Measurements from ENCODE around the gene PLCB4. TPM values are rescaled to one million over a fixed set of nuclear protein-coding genes. Genes with fewer than 3 reads are reported as not detected.

PLCB4 gene
- polyA plus RNA-seq, 1 donor, result 14.6 TPM

DNA sequence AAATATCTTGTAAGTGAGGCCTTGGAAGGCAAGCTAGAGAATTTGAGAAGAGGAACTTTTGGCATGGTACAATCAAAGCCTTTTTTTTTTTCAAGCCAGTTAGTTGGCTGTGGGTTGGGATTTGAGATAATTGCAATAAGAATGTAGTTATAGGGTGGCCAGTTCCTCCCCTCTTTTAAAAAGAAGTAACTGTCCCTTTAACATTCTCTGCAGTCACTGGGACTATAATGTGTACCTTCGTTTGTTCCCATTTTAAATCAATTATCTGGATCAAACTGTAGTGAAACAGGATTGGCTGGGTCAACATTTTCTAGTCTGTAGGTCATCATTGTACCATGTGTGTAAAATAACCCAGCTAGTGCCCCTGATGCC is 233.2 kb downstream of the PLCB4 start:
- Histone ChIP-seq H3K4me3 (ENCODE audit: low read length) (no peak overlapping the region), H3K4me1 (ENCODE audit: control insufficient read depth, insufficient read depth, low read length) (no peaks in the 10 kb centered on the region), H3K36me3 (ENCODE audit: control insufficient read depth, insufficient read depth, low read length) (no peaks in the 10 kb centered on the region), H3K9me3 (ENCODE audit: control insufficient read depth, low read depth, low read length) (no peaks in the 10 kb centered on the region), H3K27ac (ENCODE audit: low read length) (no peak overlapping the region), H3K27me3 (ENCODE audit: control insufficient read depth, insufficient read depth, low read length) (no peaks in the 10 kb centered on the region)
- no CpG with 5 or more reads among the region's 1 CpG for WGBS (ENCODE audit: insufficient coverage, low lambda C conversion rate)
- DNase-seq, result no peak

DNA sequence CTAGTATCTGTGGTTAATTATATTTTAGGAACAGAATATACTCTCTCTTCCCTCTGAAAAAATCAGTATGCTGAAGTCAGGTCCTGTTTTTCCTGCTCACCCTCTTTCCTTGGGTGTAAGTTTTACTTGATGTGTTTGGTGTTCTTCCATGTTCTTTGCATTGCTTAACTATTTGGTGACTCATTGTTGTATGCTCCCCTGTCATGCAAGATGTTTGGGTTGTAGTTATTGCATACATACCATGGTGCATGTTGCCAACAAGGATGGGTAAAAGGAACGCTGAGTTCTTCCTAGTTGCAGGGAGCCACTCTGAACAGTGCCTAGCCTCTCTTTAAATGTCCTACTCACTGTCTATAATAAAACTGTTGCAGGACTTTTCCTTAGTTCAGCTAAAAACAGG is 237.6 kb downstream of the PLCB4 start:
- H3K27ac ChIP-seq (ENCODE audit: low read length), result no peak overlapping the region
- no peaks in the 10 kb centered on the region for H3K36me3 ChIP-seq (ENCODE audit: control insufficient read depth, insufficient read depth, low read length)
- H3K4me1 ChIP-seq (ENCODE audit: control insufficient read depth, insufficient read depth, low read length), result no peaks in the 10 kb centered on the region
- no CpG with 5 or more reads among the region's 1 CpG for WGBS (ENCODE audit: insufficient coverage, low lambda C conversion rate)
- H3K27me3 ChIP-seq (ENCODE audit: control insufficient read depth, insufficient read depth, low read length), result no peaks in the 10 kb centered on the region
- no peaks in the 10 kb centered on the region for H3K9me3 ChIP-seq (ENCODE audit: control insufficient read depth, low read depth, low read length)
- no peak for DNase-seq
- no peak overlapping the region for H3K4me3 ChIP-seq (ENCODE audit: low read length)

DNA sequence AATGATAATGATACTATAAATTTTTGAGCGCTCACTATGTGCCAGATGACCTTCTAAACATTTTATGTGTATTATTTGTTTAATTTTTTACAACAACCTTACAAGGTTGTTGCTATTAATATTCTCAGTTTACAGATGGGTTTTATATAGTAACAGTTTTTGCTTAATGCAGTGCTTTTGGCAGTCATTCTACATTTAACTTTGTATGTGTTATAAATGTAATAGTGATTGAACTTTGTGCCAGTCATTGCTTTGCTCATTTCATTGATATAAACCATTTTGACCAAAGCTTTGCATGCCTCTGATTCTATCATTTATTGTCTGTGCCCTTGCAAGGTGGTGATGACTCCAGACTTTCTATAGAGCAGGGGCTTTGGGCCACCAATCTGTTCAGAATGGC is 239.2 kb downstream of the PLCB4 start:
- no CpG with 5 or more reads among the region's 1 CpG for WGBS (ENCODE audit: insufficient coverage, low lambda C conversion rate)
- DNase-seq, result no peak
- no peaks in the 10 kb centered on the region for H3K9me3 ChIP-seq (ENCODE audit: control insufficient read depth, low read depth, low read length)
- H3K27me3 ChIP-seq (ENCODE audit: control insufficient read depth, insufficient read depth, low read length), result no peaks in the 10 kb centered on the region
- no peak overlapping the region for H3K4me3 ChIP-seq (ENCODE audit: low read length)
- no peaks in the 10 kb centered on the region for H3K4me1 ChIP-seq (ENCODE audit: control insufficient read depth, insufficient read depth, low read length)
- H3K36me3 ChIP-seq (ENCODE audit: control insufficient read depth, insufficient read depth, low read length), result no peaks in the 10 kb centered on the region
- no peak overlapping the region for H3K27ac ChIP-seq (ENCODE audit: low read length)

DNA sequence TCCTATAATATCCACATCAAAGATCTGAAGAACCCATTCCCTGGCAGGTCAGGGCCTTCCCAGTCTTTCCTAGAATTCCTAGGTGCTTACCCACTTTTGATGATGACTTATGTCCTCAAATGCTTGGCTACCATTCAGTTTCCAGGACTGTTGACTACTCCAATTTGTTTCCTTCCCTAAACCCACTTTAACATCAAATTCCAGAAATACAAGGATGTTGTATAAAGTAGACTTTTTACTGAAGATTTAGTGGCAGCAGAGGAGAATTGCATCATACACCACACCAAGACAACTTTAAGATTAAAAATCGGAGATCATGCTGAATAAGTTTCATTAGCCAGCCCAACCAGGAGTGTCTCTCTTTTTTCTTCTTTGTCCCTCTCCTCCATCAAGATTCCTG is 242.2 kb downstream of the PLCB4 start:
- Histone ChIP-seq H3K4me3 (ENCODE audit: low read length) (no peak overlapping the region), H3K4me1 (ENCODE audit: control insufficient read depth, insufficient read depth, low read length) (no peaks in the 10 kb centered on the region), H3K36me3 (ENCODE audit: control insufficient read depth, insufficient read depth, low read length) (peaks cover 2% of the 10 kb centered on the region), H3K27ac (ENCODE audit: low read length) (no peak overlapping the region), H3K27me3 (ENCODE audit: control insufficient read depth, insufficient read depth, low read length) (no peaks in the 10 kb centered on the region), H3K9me3 (ENCODE audit: control insufficient read depth, low read depth, low read length) (peaks cover 6% of the 10 kb centered on the region)
- no CpG with 5 or more reads among the region's 1 CpG for WGBS (ENCODE audit: insufficient coverage, low lambda C conversion rate)
- DNase-seq, result no peak

DNA sequence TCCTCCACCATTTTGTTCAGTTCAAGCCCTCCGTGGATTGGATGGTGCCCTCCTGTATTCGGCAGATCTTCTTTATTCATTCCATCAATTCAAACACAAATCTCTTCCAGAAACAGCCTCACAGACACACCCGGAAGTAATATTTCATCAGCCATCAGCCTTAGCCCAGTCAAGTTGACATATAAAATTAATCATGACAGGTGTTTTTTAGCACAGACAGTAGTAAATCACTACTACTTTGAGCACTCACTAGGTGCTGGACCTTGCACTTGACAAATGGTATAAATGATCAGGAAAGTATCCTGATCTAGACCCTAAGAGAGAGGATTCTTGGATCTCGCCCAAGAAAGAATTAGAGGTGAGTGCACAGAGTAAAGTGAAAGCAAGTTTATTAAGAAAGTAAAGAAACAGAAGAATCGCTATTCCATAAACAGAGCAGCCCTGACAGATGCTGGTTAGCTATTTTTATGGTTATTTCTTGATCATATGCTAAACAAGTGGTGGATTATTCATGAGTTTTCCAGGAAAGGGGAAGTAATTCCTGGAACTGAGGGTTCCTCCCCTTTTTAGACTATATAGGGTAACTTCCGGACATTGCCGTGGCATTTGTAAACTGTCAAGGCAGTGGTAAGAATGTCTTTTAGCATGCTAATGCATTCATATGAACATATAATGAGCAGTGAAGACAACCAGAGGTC is 250.9 kb downstream of the PLCB4 start:
- Histone ChIP-seq H3K27ac (ENCODE audit: low read length) (peak overlapping the region; percentile 67), H3K4me1 (ENCODE audit: control insufficient read depth, insufficient read depth, low read length) (peaks cover 11% of the 10 kb centered on the region), H3K4me3 (ENCODE audit: low read length) (no peak overlapping the region), H3K9me3 (ENCODE audit: control insufficient read depth, low read depth, low read length) (no peaks in the 10 kb centered on the region), H3K36me3 (ENCODE audit: control insufficient read depth, insufficient read depth, low read length) (no peaks in the 10 kb centered on the region), H3K27me3 (ENCODE audit: control insufficient read depth, insufficient read depth, low read length) (no peaks in the 10 kb centered on the region)
- WGBS (ENCODE audit: insufficient coverage, low lambda C conversion rate), result 33% methylated on average over 1 of the region's 7 CpGs
- DNase-seq, result peak; percentile 49 to 81

DNA sequence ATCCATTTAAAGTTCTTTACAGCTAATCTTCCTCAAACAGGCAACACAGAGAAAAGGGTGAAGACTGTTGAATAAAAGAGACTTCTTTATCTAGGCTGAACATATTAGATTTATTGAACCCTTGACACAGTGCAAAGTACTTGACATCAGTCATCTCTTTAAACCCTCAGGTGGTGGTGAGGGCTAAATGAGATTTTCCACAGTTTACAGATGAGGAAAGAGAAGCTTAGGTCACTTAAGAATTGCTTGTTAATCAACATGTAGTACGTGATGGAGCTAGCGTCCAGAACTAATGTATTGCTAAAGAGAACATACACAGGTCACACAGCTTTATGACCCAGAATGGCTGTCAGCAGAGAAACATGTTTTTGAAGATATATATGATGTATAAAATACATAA is 252.1 kb downstream of the PLCB4 start:
- WGBS (ENCODE audit: insufficient coverage, low lambda C conversion rate), result no CpG with 5 or more reads among the region's 2 CpGs
- H3K27ac ChIP-seq (ENCODE audit: low read length), result peak overlapping the region; percentile 67
- H3K9me3 ChIP-seq (ENCODE audit: control insufficient read depth, low read depth, low read length), result no peaks in the 10 kb centered on the region
- H3K36me3 ChIP-seq (ENCODE audit: control insufficient read depth, insufficient read depth, low read length), result no peaks in the 10 kb centered on the region
- H3K4me1 ChIP-seq (ENCODE audit: control insufficient read depth, insufficient read depth, low read length), result peaks cover 11% of the 10 kb centered on the region
- H3K27me3 ChIP-seq (ENCODE audit: control insufficient read depth, insufficient read depth, low read length), result no peaks in the 10 kb centered on the region
- H3K4me3 ChIP-seq (ENCODE audit: low read length), result no peak overlapping the region
- peak; percentile 16 to 50 for DNase-seq

DNA sequence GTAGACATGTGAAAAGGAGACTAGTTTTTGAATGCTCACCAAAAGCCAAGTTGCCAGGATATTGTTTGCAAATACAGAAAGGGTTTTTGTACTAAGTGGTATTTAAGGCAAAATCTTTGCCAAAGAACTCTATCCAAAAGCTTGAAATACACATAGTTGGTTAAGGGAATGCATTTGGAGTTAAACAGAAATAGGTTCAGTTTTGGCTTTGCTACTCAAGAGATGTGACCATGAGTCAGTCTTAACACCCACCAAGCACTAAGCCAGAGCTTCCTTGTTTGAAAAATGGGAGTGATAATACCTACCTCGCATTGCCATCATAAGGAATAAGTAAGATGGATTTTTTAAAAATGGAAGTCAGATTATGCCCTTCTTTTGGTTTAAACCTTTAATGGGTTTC is 253.8 kb downstream of the PLCB4 start:
- Histone ChIP-seq H3K27me3 (ENCODE audit: control insufficient read depth, insufficient read depth, low read length) (no peaks in the 10 kb centered on the region), H3K4me3 (ENCODE audit: low read length) (no peak overlapping the region), H3K36me3 (ENCODE audit: control insufficient read depth, insufficient read depth, low read length) (no peaks in the 10 kb centered on the region), H3K27ac (ENCODE audit: low read length) (no peak overlapping the region), H3K9me3 (ENCODE audit: control insufficient read depth, low read depth, low read length) (no peaks in the 10 kb centered on the region), H3K4me1 (ENCODE audit: control insufficient read depth, insufficient read depth, low read length) (peaks cover 11% of the 10 kb centered on the region)
- DNase-seq, result no peak
- WGBS (ENCODE audit: insufficient coverage, low lambda C conversion rate), result 100% methylated on average over 1 of the region's 1 CpG

DNA sequence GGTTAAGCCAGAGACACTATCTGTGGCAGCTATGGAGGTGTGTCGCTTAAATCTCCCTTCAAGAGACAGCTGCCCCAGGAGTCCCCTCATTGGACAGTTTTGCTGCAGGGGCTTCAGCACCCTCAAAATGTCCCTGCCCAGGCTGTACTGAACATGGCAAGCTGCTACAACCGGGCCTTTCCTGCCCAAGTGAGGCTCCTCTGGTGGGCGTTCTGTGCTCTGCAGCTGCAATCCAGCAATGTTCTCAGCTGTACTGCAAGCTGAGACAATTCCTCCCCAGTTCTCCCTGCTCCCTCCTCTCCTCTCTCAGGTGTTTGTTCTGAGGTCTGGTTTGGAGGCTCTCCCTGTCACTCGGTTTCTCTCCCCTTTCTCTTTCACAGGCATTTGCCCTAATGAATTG is 254.7 kb downstream of the PLCB4 start:
- 40% methylated on average over 1 of the region's 4 CpGs for WGBS (ENCODE audit: insufficient coverage, low lambda C conversion rate)
- Histone ChIP-seq H3K4me1 (ENCODE audit: control insufficient read depth, insufficient read depth, low read length) (peaks cover 17% of the 10 kb centered on the region), H3K9me3 (ENCODE audit: control insufficient read depth, low read depth, low read length) (no peaks in the 10 kb centered on the region), H3K27ac (ENCODE audit: low read length) (no peak overlapping the region), H3K27me3 (ENCODE audit: control insufficient read depth, insufficient read depth, low read length) (no peaks in the 10 kb centered on the region), H3K4me3 (ENCODE audit: low read length) (no peak overlapping the region), H3K36me3 (ENCODE audit: control insufficient read depth, insufficient read depth, low read length) (no peaks in the 10 kb centered on the region)
- DNase-seq, result peak in 1 of 2 donors; percentile 31

DNA sequence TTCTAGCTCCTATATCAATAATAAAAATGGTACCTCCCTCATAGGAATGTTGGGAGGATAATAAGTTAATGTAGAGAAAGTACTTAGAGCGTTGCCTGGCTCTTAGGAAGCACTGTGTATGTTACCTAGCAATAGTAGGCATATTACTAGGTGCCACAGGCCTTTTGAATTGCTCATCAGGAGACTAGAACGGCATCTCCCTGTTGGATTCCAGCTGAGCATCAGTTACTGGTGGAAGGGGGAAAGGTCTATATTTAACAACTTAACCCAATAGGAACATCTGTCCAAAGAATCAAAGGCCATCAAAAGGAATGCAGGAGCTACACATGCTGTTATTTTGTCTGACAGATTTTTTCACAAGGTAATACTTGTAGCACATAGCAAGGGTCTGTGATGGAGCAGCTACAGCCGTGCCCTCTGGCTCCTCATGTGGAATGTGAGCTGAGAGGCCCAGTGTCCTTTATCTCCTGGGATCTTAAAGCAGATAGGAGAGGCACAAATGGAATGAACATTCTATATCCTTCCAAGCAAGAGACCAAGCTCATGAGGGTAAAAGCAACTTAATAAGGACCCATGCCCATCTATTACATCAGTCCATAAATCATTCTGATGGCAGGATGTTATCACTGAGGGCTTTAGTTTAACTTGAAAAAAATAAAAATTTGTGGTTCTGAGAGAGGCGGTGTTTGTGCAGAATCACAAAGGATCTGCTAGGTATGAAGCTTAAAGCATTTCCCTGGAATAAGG is 260.6 kb downstream of the PLCB4 start:
- Histone ChIP-seq H3K27me3 (ENCODE audit: control insufficient read depth, insufficient read depth, low read length) (no peaks in the 10 kb centered on the region), H3K4me1 (ENCODE audit: control insufficient read depth, insufficient read depth, low read length) (peaks cover 55% of the 10 kb centered on the region), H3K4me3 (ENCODE audit: low read length) (no peak overlapping the region), H3K36me3 (ENCODE audit: control insufficient read depth, insufficient read depth, low read length) (no peaks in the 10 kb centered on the region), H3K9me3 (ENCODE audit: control insufficient read depth, low read depth, low read length) (no peaks in the 10 kb centered on the region), H3K27ac (ENCODE audit: low read length) (peak overlapping the region; percentile 88)
- WGBS (ENCODE audit: insufficient coverage, low lambda C conversion rate), result 20% methylated on average over 1 of the region's 4 CpGs
- DNase-seq, result no peak

DNA sequence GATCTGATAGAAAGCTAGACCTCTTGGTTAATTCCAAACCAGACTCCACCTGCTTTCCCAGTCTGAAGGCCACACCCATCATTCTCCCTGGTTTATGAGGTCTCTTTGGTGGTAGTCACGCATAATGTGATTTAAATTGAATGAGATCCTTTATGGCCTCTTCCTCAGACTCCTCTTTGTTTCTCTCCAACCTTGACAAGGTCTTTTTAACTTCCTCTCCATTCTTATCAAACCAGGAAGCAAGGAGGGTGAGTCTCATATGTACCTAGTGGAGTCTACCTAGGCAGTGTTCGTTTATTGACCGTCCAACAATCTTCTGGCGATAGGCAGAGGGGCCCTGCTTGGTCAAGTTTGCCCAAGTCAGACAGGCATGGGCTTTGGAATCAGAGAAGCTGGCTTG is 261.3 kb downstream of the PLCB4 start:
- Histone ChIP-seq H3K27me3 (ENCODE audit: control insufficient read depth, insufficient read depth, low read length) (no peaks in the 10 kb centered on the region), H3K4me1 (ENCODE audit: control insufficient read depth, insufficient read depth, low read length) (peaks cover 54% of the 10 kb centered on the region), H3K9me3 (ENCODE audit: control insufficient read depth, low read depth, low read length) (no peaks in the 10 kb centered on the region), H3K36me3 (ENCODE audit: control insufficient read depth, insufficient read depth, low read length) (no peaks in the 10 kb centered on the region), H3K4me3 (ENCODE audit: low read length) (no peak overlapping the region), H3K27ac (ENCODE audit: low read length) (peak overlapping the region; percentile 88)
- WGBS (ENCODE audit: insufficient coverage, low lambda C conversion rate), result 40% methylated on average over 1 of the region's 4 CpGs
- DNase-seq, result peak; percentile 76 to 94

Data from large intestine (tissue), 3 donors.